Activated naive CD4-positive, alpha-beta T cell treated with anti-CD3 and anti-CD28 coated beads, Interleukin-2, amount 50 U/mL, for 24 hours (primary cell): Measurements from ENCODE around the gene RAB39A.
"Not testable (repeated sequence)": the region's sequence is repeated elsewhere in the genome, so short reads cannot be mapped to it uniquely, and the experiment has no call there.

Source experiments
- H3K27ac Mint-ChIP-seq: one replicate; pipeline ENCODE4 v1.8.0; 2021; ENCODE audit warnings: mild to moderate bottlenecking, mixed read lengths
- H3K27me3 Mint-ChIP-seq: one replicate; pipeline ENCODE4 v1.8.0; 2021; ENCODE audit warnings: mixed read lengths
- H3K36me3 Mint-ChIP-seq: one replicate; pipeline ENCODE4 v1.8.0; 2021; ENCODE audit warnings: mixed read lengths
- H3K4me1 Mint-ChIP-seq: one replicate; pipeline ENCODE4 v1.8.0; 2021; ENCODE audit warnings: mixed read lengths
- H3K4me3 Mint-ChIP-seq: one replicate; pipeline ENCODE4 v1.8.0; 2021; ENCODE audit warnings: mild to moderate bottlenecking, mixed read lengths
- H3K9me3 Mint-ChIP-seq: one replicate; pipeline ENCODE4 v1.8.0; 2021; ENCODE audit warnings: mixed read lengths

RAB39A gene

GRCh38 chr11:107928046-107928766, at the start of gene RAB39A:
RAB39A (plus strand) TSS chr11:107928448; CDS start chr11:107928569, 121 bp downstream.
- Mint-ChIP-seq H3K27me3 (peaks cover 36% of the 10 kb centered on the region), H3K36me3 (peaks cover 3% of the 10 kb centered on the region), H3K9me3 (peaks cover 9% of the 10 kb centered on the region), H3K4me3 (peak within 1 kb of the TSS; percentile 70), H3K4me1 (peaks cover 6% of the 10 kb centered on the region), H3K27ac (no peak within 1 kb of the TSS)

DNA sequence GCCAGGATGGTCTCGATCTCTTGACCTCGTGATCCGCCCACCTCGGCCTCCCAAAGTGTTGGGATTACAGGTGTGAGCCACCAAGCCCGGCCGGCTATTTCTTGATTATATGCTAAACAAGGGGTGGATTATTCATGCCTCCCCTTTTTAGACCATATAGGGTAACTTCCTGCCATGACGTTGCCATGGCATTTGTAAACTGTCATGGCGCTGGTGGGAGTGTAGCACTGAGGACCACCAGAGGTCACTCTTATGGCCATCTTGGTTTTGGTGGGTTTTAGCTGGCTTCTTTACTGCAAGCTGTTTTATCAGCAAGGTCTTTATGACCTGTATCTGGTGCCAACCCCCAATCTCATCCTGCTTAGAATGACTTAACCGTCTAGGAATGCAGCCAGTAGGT, 46.8 kb upstream of the RAB39A start:
- not testable (repeated sequence) for H3K4me1 Mint-ChIP-seq, H3K36me3 Mint-ChIP-seq, H3K27me3 Mint-ChIP-seq, H3K27ac Mint-ChIP-seq, H3K4me3 Mint-ChIP-seq, H3K9me3 Mint-ChIP-seq

DNA sequence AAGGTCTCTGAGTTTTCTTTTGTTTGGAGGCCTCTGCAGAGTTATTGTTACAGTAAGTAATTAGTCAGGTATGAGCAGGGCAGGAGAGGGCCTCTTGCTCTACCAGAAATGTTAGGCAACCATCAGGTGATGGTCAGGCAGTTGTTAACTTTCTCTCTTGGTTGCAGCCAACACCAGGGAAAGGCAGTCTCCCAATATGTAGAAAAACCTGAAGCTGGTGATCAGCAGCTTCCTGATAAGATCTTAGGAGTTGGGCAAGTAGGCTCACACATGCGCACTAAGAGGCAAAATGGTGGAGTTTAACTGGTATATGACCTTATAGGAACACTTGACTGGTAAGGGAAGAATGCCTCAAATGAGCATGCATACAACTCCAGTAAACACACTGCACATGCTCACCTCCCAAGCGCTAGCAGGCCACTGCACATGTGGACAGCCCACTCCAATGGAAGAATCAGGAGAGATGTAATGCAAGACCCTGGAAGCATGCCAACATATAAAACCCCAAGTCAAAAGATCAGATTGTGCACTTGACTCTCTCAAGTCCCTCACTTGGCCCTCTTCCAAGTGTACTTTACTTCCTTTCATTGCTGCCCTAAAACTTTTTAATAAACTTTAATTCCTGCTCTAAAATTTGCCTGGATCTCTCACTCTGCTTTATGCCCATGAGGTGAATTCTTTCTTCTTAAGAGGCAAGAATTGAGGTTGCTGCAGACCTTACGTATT, 46.0 kb upstream of the RAB39A start:
- no peaks in the 10 kb centered on the region for H3K4me1 Mint-ChIP-seq
- peaks cover 4% of the 10 kb centered on the region for H3K9me3 Mint-ChIP-seq
- H3K27ac Mint-ChIP-seq = no peak overlapping the region
- H3K27me3 Mint-ChIP-seq = no peaks in the 10 kb centered on the region
- H3K4me3 Mint-ChIP-seq = no peak overlapping the region
- H3K36me3 Mint-ChIP-seq = peaks cover 3% of the 10 kb centered on the region

DNA sequence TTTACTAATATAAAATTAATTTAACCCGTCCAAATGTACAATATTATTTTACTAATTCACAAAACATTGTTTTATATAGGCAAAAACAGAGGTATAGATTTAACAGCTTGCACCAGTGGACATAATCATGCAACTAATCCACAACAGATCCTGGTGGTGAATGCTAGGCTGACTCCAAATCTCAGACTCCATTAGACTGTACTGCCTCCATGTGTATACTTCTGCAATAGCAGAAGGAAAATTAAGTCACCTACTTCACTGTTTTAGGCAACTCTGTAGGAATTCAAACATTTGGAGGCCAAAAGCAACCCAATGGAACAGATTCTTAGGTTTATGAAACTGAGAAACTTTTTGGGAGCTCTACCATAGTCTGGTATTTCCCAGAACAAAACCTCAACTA, 30.0 kb upstream of the RAB39A start:
- Mint-ChIP-seq H3K27ac (no peak overlapping the region), H3K9me3 (no peaks in the 10 kb centered on the region), H3K36me3 (no peaks in the 10 kb centered on the region), H3K27me3 (peaks cover 2% of the 10 kb centered on the region), H3K4me1 (no peaks in the 10 kb centered on the region), H3K4me3 (no peak overlapping the region)

DNA sequence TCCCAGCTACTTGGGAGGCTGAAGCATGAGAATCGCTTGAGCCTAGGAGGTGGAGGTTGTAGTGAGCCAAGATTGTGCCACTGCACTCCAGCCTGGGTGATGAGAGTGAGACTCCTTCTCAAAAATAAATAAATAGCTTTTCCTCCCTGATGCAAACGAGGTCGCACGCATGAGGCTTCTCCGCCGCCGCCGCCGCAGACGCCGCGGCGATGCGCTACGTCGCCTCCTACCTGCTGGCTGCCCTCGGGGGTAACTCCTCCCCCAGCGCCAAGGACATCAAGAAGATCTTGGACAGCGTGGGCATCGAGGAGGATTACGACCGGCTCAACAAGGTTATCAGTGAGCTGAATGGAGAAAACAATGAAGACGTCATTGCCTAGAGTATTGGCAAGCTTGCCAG, 20.0 kb upstream of the RAB39A start:
- Mint-ChIP-seq H3K27me3 (peaks cover 7% of the 10 kb centered on the region), H3K4me1 (no peaks in the 10 kb centered on the region), H3K27ac (no peak overlapping the region), H3K36me3 (no peaks in the 10 kb centered on the region), H3K4me3 (no peak overlapping the region), H3K9me3 (no peaks in the 10 kb centered on the region)

DNA sequence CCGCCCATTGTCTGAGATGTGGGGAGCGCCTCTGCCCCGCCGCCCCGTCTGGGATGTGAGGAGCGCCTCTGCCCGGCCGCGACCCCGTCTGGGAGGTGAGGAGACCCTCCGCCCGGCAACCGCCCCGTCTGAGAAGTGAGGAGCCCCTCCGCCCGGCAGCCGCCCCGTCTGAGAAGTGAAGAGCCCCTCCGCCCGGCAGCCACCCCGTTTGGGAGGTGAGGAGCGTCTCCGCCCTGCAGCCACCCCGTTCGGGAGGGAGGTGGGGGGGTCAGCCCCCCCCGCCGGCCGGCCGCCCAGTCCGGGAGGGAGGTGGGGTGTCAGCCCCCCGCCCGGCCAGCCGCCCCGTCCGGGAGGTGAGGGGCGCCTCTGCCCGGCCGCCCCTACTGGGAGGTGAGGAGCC, 15.8 kb upstream of the RAB39A start:
- not testable (repeated sequence) for H3K4me1 Mint-ChIP-seq, H3K4me3 Mint-ChIP-seq, H3K36me3 Mint-ChIP-seq, H3K27me3 Mint-ChIP-seq, H3K9me3 Mint-ChIP-seq, H3K27ac Mint-ChIP-seq

- H3K4me1 Mint-ChIP-seq = no peaks in the 10 kb centered on the region
- no peaks in the 10 kb centered on the region for H3K9me3 Mint-ChIP-seq
- H3K4me3 Mint-ChIP-seq = no peak overlapping the region
- no peak overlapping the region for H3K27ac Mint-ChIP-seq
- H3K36me3 Mint-ChIP-seq = no peaks in the 10 kb centered on the region
- H3K27me3 Mint-ChIP-seq = peaks cover 2% of the 10 kb centered on the region
Measured at GRCh38 chr11:107915229-107915628, 13.0 kb upstream of the RAB39A start.

GRCh38 chr11:107916671-107917241, 11.5 kb upstream of the RAB39A start:
- no peaks in the 10 kb centered on the region for H3K36me3 Mint-ChIP-seq
- H3K9me3 Mint-ChIP-seq = no peaks in the 10 kb centered on the region
- no peaks in the 10 kb centered on the region for H3K4me1 Mint-ChIP-seq
- H3K27ac Mint-ChIP-seq = no peak overlapping the region
- H3K4me3 Mint-ChIP-seq = no peak overlapping the region
- peaks cover under 1% of the 10 kb centered on the region for H3K27me3 Mint-ChIP-seq

- Mint-ChIP-seq H3K9me3 (no peaks in the 10 kb centered on the region), H3K27me3 (peaks cover 23% of the 10 kb centered on the region), H3K36me3 (peaks cover 3% of the 10 kb centered on the region), H3K4me3 (no peak overlapping the region), H3K27ac (no peak overlapping the region), H3K4me1 (no peaks in the 10 kb centered on the region)
Measured at GRCh38 chr11:107921997-107922396, 6.3 kb upstream of the RAB39A start.

DNA sequence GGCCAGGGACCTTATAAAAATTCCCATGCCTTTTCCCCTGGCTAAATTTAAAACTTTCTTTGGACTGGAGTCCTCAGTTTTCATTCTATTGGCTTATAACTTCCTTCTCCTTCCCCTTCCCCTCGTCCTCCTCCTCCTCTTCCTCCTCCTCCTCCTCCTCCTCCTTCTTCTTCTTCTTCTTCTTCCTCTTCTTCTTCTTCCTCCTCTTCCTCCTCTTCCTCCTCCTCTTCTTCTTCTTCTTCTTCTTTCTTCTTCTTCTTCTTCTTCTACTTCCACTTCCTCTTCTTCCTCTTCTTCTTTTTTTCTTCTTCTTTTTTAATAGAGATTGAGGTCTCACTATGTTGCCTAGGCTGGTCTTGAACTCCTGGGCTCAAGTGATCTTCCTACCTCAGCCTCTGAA, 4.7 kb upstream of the RAB39A start:
- not testable (repeated sequence) for H3K27ac Mint-ChIP-seq, H3K36me3 Mint-ChIP-seq, H3K4me1 Mint-ChIP-seq, H3K9me3 Mint-ChIP-seq, H3K4me3 Mint-ChIP-seq
- peaks cover 27% of the 10 kb centered on the region for H3K27me3 Mint-ChIP-seq

- H3K4me3 Mint-ChIP-seq = no peak overlapping the region
- peaks cover 33% of the 10 kb centered on the region for H3K27me3 Mint-ChIP-seq
- H3K4me1 Mint-ChIP-seq = peaks cover 6% of the 10 kb centered on the region
- H3K36me3 Mint-ChIP-seq = peaks cover 3% of the 10 kb centered on the region
- H3K27ac Mint-ChIP-seq = no peak overlapping the region
- H3K9me3 Mint-ChIP-seq = peaks cover under 1% of the 10 kb centered on the region
Measured at GRCh38 chr11:107924306-107924705, 3.9 kb upstream of the RAB39A start.

- Mint-ChIP-seq H3K27me3 (peaks cover 36% of the 10 kb centered on the region), H3K27ac (no peak overlapping the region), H3K36me3 (peaks cover 3% of the 10 kb centered on the region), H3K9me3 (peaks cover 9% of the 10 kb centered on the region), H3K4me3 (peak overlapping the region; percentile 47), H3K4me1 (peaks cover 6% of the 10 kb centered on the region)
Measured at GRCh38 chr11:107927559-107927958, 689 bp upstream of the RAB39A start.

GRCh38 chr11:107928767-107929507, 689 bp downstream of the RAB39A start:
- Mint-ChIP-seq H3K36me3 (peaks cover 3% of the 10 kb centered on the region), H3K27me3 (peaks cover 31% of the 10 kb centered on the region), H3K9me3 (peaks cover 9% of the 10 kb centered on the region), H3K4me3 (peak overlapping the region; percentile 70), H3K4me1 (peaks cover 6% of the 10 kb centered on the region), H3K27ac (no peak overlapping the region)

- H3K4me3 Mint-ChIP-seq = peak overlapping the region; percentile 70
- peaks cover 9% of the 10 kb centered on the region for H3K9me3 Mint-ChIP-seq
- H3K27me3 Mint-ChIP-seq = peaks cover 28% of the 10 kb centered on the region
- peaks cover 6% of the 10 kb centered on the region for H3K4me1 Mint-ChIP-seq
- H3K36me3 Mint-ChIP-seq = peaks cover 3% of the 10 kb centered on the region
- H3K27ac Mint-ChIP-seq = no peak overlapping the region
Measured at GRCh38 chr11:107929611-107930200, 1.5 kb downstream of the RAB39A start.

DNA sequence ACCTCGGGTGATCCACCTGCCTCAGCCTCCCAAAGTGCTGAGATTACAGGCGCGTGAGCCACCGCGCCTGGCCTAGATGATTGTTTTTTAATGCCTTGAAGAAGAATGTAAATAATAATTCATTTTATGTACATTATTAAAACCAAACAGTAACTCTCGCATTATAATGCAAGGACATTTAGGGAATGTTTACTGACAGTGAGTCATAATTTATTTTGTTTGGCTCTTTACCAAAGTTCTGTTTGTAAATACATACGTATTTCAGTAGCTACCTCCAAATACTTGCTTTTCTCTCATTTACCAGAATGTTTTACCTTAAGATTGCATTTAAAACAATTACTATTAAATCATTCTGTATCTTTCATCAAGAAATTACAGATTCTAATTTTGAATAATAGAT, 3.0 kb downstream of the RAB39A start:
- peaks cover 6% of the 10 kb centered on the region for H3K4me1 Mint-ChIP-seq
- no peak overlapping the region for H3K4me3 Mint-ChIP-seq
- H3K27ac Mint-ChIP-seq = no peak overlapping the region
- H3K27me3 Mint-ChIP-seq = peaks cover 22% of the 10 kb centered on the region
- no peaks in the 10 kb centered on the region for H3K36me3 Mint-ChIP-seq
- peaks cover 9% of the 10 kb centered on the region for H3K9me3 Mint-ChIP-seq
